H1 (cell line): ENCODE results near the gene GGT7. TPM values are rescaled to one million over a fixed set of nuclear protein-coding genes. Genes with fewer than 3 reads are reported as not detected.

Experiments
- CTCF ChIA-PET: fragments of 300-600 bp; sonication (Branson Sonifier 250); formaldehyde crosslinking; loops from one replicate; lab custom pipeline; 2021; ENCODE audit not compliant: partially characterized antibody; lab: Charles Lee
- POLR2A ChIA-PET: fragments of 300-600 bp; sonication (Branson Sonifier 250); formaldehyde crosslinking; loops from one replicate; lab custom pipeline; 2021; ENCODE audit warnings: inconsistent platforms; ENCODE audit not compliant: partially characterized antibody; lab: Charles Lee
- DNase-seq, 2 experiments: peaks; one replicate each; pipeline versions ENCODE4 v3.0.0 to v3.0.0-alpha.2; 2010 to 2022; ENCODE audit warnings: low spot score in 2 of 2, low read depth in 1 of 2, mixed read lengths in 1 of 2
- FAIRE-seq: peaks from 2 replicates; lab custom pipeline; 2011; peaks lifted over from hg19 to GRCh38; lab: Jason Lieb, UNC
- H2AFZ ChIP-seq: 2 replicates; pipeline ENCODE4 v1.8.1; 2012; ENCODE audit warnings: low read length, inconsistent platforms
- H2AK5ac ChIP-seq: 2 replicates; pipeline ENCODE4 v1.6.1; 2013; ENCODE audit warnings: low read depth, low read length
- H2BK120ac ChIP-seq: replicated peaks from 2 replicates; pipeline ENCODE3; 2013; ENCODE audit warnings: low read depth, low read length, inconsistent platforms
- H2BK12ac ChIP-seq: 2 replicates; pipeline ENCODE4 v1.6.1; 2013; ENCODE audit warnings: low read depth, low read length
- H2BK15ac ChIP-seq: 2 replicates; pipeline ENCODE4 v1.6.1; 2013; ENCODE audit warnings: low read length
- H2BK20ac ChIP-seq: 2 replicates; pipeline ENCODE4 v1.6.1; 2013; ENCODE audit warnings: low read length
- H2BK5ac ChIP-seq: 2 replicates; pipeline ENCODE4 v1.6.1; 2013; ENCODE audit warnings: low read depth, low read length
- H3K14ac ChIP-seq: 2 replicates; pipeline ENCODE4 v1.6.1; 2013; ENCODE audit warnings: inconsistent platforms; ENCODE audit not compliant: insufficient read length
- H3K18ac ChIP-seq: 2 replicates; pipeline ENCODE4 v1.6.1; 2013; ENCODE audit warnings: low read length; ENCODE audit errors: extremely low read depth
- H3K23ac ChIP-seq: 2 replicates; pipeline ENCODE4 v1.6.1; 2013; ENCODE audit warnings: inconsistent platforms; ENCODE audit not compliant: insufficient read length
- H3K23me2 ChIP-seq: 2 replicates; pipeline ENCODE4 v1.6.1; 2013; ENCODE audit warnings: low read depth, low read length
- H3K27ac ChIP-seq: 2 replicates; pipeline ENCODE4 v1.6.1; 2011; ENCODE audit warnings: low read depth, low read length, inconsistent platforms
- H3K27me3 ChIP-seq, 4 experiments: replicated peaks in 1 of 4; 1 replicate in 1 of 4; 2 replicates in 3 of 4; pipeline versions ENCODE4 v1.6.1 to v1.8.1; 2011 to 2013; ENCODE audit warnings: low read length in 3 of 4, mild to moderate bottlenecking in 3 of 4, inconsistent platforms in 2 of 4, mixed read lengths in 2 of 4, moderate library complexity in 1 of 4; ENCODE audit not compliant: control insufficient read depth in 3 of 4, insufficient read depth in 3 of 4; ENCODE audit errors: extremely low read depth in 1 of 4
- H3K36me3 ChIP-seq, 4 experiments: 2 replicates each; pipeline versions ENCODE4 v1.6.1 to v1.8.1; 2011 to 2013; ENCODE audit warnings: mild to moderate bottlenecking in 4 of 4, low read length in 3 of 4, moderate library complexity in 2 of 4, control low read depth in 1 of 4, inconsistent platforms in 1 of 4; ENCODE audit not compliant: insufficient read depth in 4 of 4, control insufficient read depth in 2 of 4
- H3K4ac ChIP-seq: replicated peaks from 2 replicates; pipeline ENCODE3; 2013; ENCODE audit warnings: low read length, low read depth, mixed read lengths, inconsistent platforms; ENCODE audit not compliant: insufficient read length
- H3K4me1 ChIP-seq, 4 experiments: replicated peaks in 1 of 4; 1 replicate in 1 of 4; 2 replicates in 3 of 4; pipeline versions ENCODE4 v1.6.1 to v1.8.1; 2011 to 2013; ENCODE audit warnings: low read length in 3 of 4, inconsistent platforms in 2 of 4, mixed read lengths in 1 of 4; ENCODE audit not compliant: insufficient read depth in 4 of 4, control insufficient read depth in 3 of 4
- H3K4me2 ChIP-seq, 2 experiments: 2 replicates each; pipeline versions ENCODE4 v1.6.1 to v1.8.1; 2011 to 2013; ENCODE audit warnings: low read depth in 2 of 2, low read length in 2 of 2, control low read depth in 1 of 2, inconsistent platforms in 1 of 2, mild to moderate bottlenecking in 1 of 2; ENCODE audit not compliant: insufficient read depth in 1 of 2
- H3K4me3 ChIP-seq, 4 experiments: fragments of 200-600, 300-600 bp in 1 of 4; sonication (generic), shearing (Covaris generic), sonication (Bioruptor Twin) in 1 of 4; 2 replicates each; pipeline versions ENCODE4 v1.5.1 to v1.8.1; 2011 to 2016; ENCODE audit warnings: low read length in 4 of 4, low read depth in 3 of 4, control low read depth in 2 of 4, inconsistent platforms in 2 of 4, mild to moderate bottlenecking in 2 of 4, mixed read lengths in 1 of 4, moderate library complexity in 1 of 4; ENCODE audit not compliant: insufficient read depth in 2 of 4; ENCODE audit errors: extremely low read depth in 1 of 4
- H3K56ac ChIP-seq: replicated peaks from 2 replicates; pipeline ENCODE3; 2013; ENCODE audit warnings: low read depth, mild to moderate bottlenecking, mixed read lengths, low read length, inconsistent platforms; ENCODE audit not compliant: insufficient read length
- H3K79me1 ChIP-seq: 2 replicates; pipeline ENCODE4 v1.6.1; 2013; ENCODE audit warnings: low read depth, low read length, control low read depth
- H3K79me2 ChIP-seq, 2 experiments: 2 replicates each; pipeline versions ENCODE4 v1.6.1 to v1.8.1; 2012 to 2013; ENCODE audit warnings: low read length in 2 of 2, mild to moderate bottlenecking in 2 of 2, inconsistent platforms in 1 of 2; ENCODE audit not compliant: insufficient read depth in 2 of 2, control insufficient read depth in 1 of 2
- H3K9ac ChIP-seq, 4 experiments: replicated peaks in 1 of 4; 1 replicate in 1 of 4; 2 replicates in 3 of 4; pipeline versions ENCODE4 v1.6.1 to v1.8.1; 2011 to 2013; ENCODE audit warnings: low read depth in 3 of 4, low read length in 3 of 4, control low read depth in 2 of 4, mild to moderate bottlenecking in 2 of 4, moderate library complexity in 2 of 4, inconsistent platforms in 1 of 4; ENCODE audit errors: extremely low read depth in 1 of 4
- H3K9me3 ChIP-seq, 2 experiments: 2 replicates each; pipeline versions ENCODE4 v1.6.1 to v1.8.1; 2012 to 2013; ENCODE audit warnings: mild to moderate bottlenecking in 2 of 2, moderate library complexity in 2 of 2, control low read depth in 1 of 2, inconsistent platforms in 1 of 2, low read depth in 1 of 2, low read length in 1 of 2, mixed read lengths in 1 of 2; ENCODE audit not compliant: insufficient read depth in 2 of 2
- H4K20me1 ChIP-seq, 2 experiments: replicated peaks in 1 of 2; 2 replicates each; pipeline versions ENCODE3 to v1.8.1; 2011 to 2013; ENCODE audit warnings: inconsistent platforms in 2 of 2, low read length in 2 of 2, mild to moderate bottlenecking in 1 of 2; ENCODE audit not compliant: insufficient read depth in 2 of 2, control insufficient read depth in 1 of 2
- H4K5ac ChIP-seq: 2 replicates; pipeline ENCODE4 v1.6.1; 2013; ENCODE audit warnings: low read length, low read depth, mixed read lengths, inconsistent platforms; ENCODE audit not compliant: insufficient read length
- H4K8ac ChIP-seq: 2 replicates; pipeline ENCODE4 v1.8.0; 2013; ENCODE audit warnings: mild to moderate bottlenecking, moderate library complexity, low read length, inconsistent platforms; ENCODE audit not compliant: insufficient read depth; ENCODE audit errors: extremely low read depth
- H4K91ac ChIP-seq: replicated peaks from 2 replicates; pipeline ENCODE3; 2013; ENCODE audit warnings: low read length, mixed read lengths, inconsistent platforms; ENCODE audit not compliant: insufficient read length
- ASH2L ChIP-seq: fragments of 200-600, 300-600 bp; sonication (generic); IDR thresholded peaks from one replicate; pipeline ENCODE4 v1.7.1; 2017; ENCODE audit warnings: low read length
- CHD1 ChIP-seq: IDR thresholded peaks from 2 replicates; pipeline ENCODE4 v1.6.1; 2012; ENCODE audit warnings: low read depth, low read length, improper control_type of control experiment
- HDAC6 ChIP-seq: IDR thresholded peaks from one replicate; pipeline ENCODE4 v1.7.1; 2012; ENCODE audit warnings: low read depth, mild to moderate bottlenecking, inconsistent platforms, low read length, moderate library complexity
- TAF7 ChIP-seq: optimal IDR thresholded peaks from 2 replicates; pipeline ENCODE3; 2011; ENCODE audit warnings: low read depth, mild to moderate bottlenecking, inconsistent platforms, low read length, moderate library complexity, borderline replicate concordance
- WGBS, 2 experiments: shearing (Covaris generic) in 1 of 2; methylation state at CpG; one replicate each; pipeline versions ENCODE4 v1.1.6 to v1.1.7; 2013 to 2015; ENCODE audit warnings: low lambda C conversion rate in 2 of 2, mixed read lengths in 2 of 2, inconsistent platforms in 1 of 2, low coverage in 1 of 2, missing lambda C conversion rate in 1 of 2; ENCODE audit not compliant: insufficient replicate concordance in 2 of 2, insufficient coverage in 1 of 2, insufficient read length in 1 of 2; ENCODE audit errors: extremely low coverage in 1 of 2, missing lambda C conversion rate in 1 of 2; 5-methylcytosine and 5-hydroxymethylcytosine counted together
- polyA plus RNA-seq, 7 experiments: library from polyadenylated mRNA; depleted of rRNA in 3 of 7; stranded (reverse) in 5 of 7; unstranded in 2 of 7; fragments of >200 nt in 5 of 7; fragments of 200-250 nt in 2 of 7; gene quantifications; 1 replicate in 5 of 7; 2 replicates in 1 of 7; 4 replicates in 1 of 7; pipeline versions ENCODE4 v1.2.1 to v1.2.3, GENCODE V29; 2011 to 2013; ENCODE audit warnings: missing spikeins in 2 of 7, mixed read lengths in 2 of 7
- total RNA-seq: library from RNA; stranded (reverse); fragmentation: NEBNext Ultra II Directional; extraction: Animal tissue kit (Norgen Biotek cat#: 25700); gene quantifications from 2 replicates; pipeline ENCODE4 v1.2.1, GENCODE V29; 2021

Gene GGT7
- total and polyA plus RNA-seq, 2 of the 8 experiments (the other 6 are each of a cell fraction or from before 2014, with no cell fraction given): 20.2 to 25.5 TPM

GRCh38 chr20:34904202-34904621, 31.6 kb upstream of the GGT7 start:
- TF ChIP-seq HDAC6: no peak
- no peak for TF ChIP-seq ASH2L
- no peak for TF ChIP-seq TAF7
- no peak for TF ChIP-seq CHD1
- POLR2A ChIA-PET: interaction anchor here (0.6 kb wide), 1 partner anchor 14 kb away, joined by 3 read pairs; no protein-coding TSS in a partner anchor

More at GRCh38 chr20:34904202-34904621, 31.6 kb upstream of the GGT7 start:
- H2AFZ ChIP-seq: no peak overlapping the region
- peaks cover 0 to 1% of the 10 kb centered on the region in 2 experiments for H4K20me1 ChIP-seq
- no peak overlapping the region for H2BK15ac ChIP-seq
- FAIRE-seq (no peak), DNase-seq (no peak)
- no peak overlapping the region for H4K91ac ChIP-seq
- H3K79me2 ChIP-seq: no peaks in the 10 kb centered on the region
- no peak overlapping the region for H3K27ac ChIP-seq
- CTCF ChIA-PET: interaction anchor here (0.8 kb wide), 1 partner anchor 25 kb away, joined by 5 read pairs; no protein-coding TSS in a partner anchor
- H3K18ac ChIP-seq: no peak overlapping the region
- WGBS, 2 experiments: 83% methylated on average over 3 of the region's 3 CpGs; no CpG with 5 or more reads in 1 of the 2 experiments
- H3K27me3 ChIP-seq: no peaks in the 10 kb centered on the region
- H3K56ac ChIP-seq: no peak overlapping the region
- no peaks in the 10 kb centered on the region for H3K23me2 ChIP-seq
- no peak overlapping the region for H3K14ac ChIP-seq
- no peak overlapping the region for H4K5ac ChIP-seq
- no peak overlapping the region for H3K9ac ChIP-seq
- no peaks in the 10 kb centered on the region for H3K36me3 ChIP-seq
- no peak overlapping the region for H3K4ac ChIP-seq
- H2BK12ac ChIP-seq: no peak overlapping the region
- H3K4me2 ChIP-seq: no peak overlapping the region
- no peak overlapping the region for H2AK5ac ChIP-seq
- no peak overlapping the region for H2BK120ac ChIP-seq
- H3K4me1 ChIP-seq: no peaks in the 10 kb centered on the region
- no peak overlapping the region for H3K23ac ChIP-seq
- H2BK5ac ChIP-seq: no peak overlapping the region
- no peak overlapping the region for H4K8ac ChIP-seq
- no peak overlapping the region for H3K4me3 ChIP-seq
- H3K79me1 ChIP-seq: no peaks in the 10 kb centered on the region
- H2BK20ac ChIP-seq: no peak overlapping the region
- H3K9me3 ChIP-seq: no peaks in the 10 kb centered on the region
